ENCODE measurements around the gene COMMD1.
"Not testable (repeated sequence)": the region's sequence is repeated elsewhere in the genome, so short reads cannot be mapped to it uniquely, and the experiment has no call there.

COMMD1 gene

GRCh38 chr2:61905372-61906185, at the start of gene COMMD1:
COMMD1 (plus strand) TSS chr2:61905674; CDS start chr2:61905679, 5 bp downstream.
- peak; percentile 88 for DNase-seq (ENCODE audit: low spot score)

- DNase-seq (ENCODE audit: low spot score) = no peak
Observed at GRCh38 chr2:61857224-61857623, 48.2 kb upstream of the COMMD1 start.

- no peak for DNase-seq (ENCODE audit: low spot score)
Observed at GRCh38 chr2:61862085-61862484, 43.4 kb upstream of the COMMD1 start.

- not testable (repeated sequence) for DNase-seq (ENCODE audit: low spot score)
Observed at GRCh38 chr2:61866482-61867089, 38.9 kb upstream of the COMMD1 start.

DNA sequence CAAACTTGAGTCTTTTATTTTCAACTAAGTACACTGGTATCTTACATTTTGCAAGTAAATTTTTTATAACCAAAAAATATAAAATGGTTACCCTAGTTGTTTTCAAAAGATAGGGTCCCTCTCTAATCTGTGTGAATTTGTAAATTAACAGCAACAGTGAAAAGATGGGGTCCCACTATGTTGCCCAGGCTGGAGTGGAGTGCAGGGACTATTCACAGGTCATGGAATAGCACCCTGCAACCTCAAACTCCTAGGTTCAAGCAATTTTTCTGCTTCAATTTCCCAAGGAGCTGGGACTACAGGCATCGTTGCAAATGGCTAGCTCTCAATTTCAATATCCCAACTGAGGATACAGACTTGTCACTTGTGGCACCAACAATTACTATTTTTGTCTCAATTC, 29.1 kb upstream of the COMMD1 start:
- no peak for DNase-seq (ENCODE audit: low spot score)

GRCh38 chr2:61877571-61878245, 27.8 kb upstream of the COMMD1 start:
- no peak for DNase-seq (ENCODE audit: low spot score)

DNA sequence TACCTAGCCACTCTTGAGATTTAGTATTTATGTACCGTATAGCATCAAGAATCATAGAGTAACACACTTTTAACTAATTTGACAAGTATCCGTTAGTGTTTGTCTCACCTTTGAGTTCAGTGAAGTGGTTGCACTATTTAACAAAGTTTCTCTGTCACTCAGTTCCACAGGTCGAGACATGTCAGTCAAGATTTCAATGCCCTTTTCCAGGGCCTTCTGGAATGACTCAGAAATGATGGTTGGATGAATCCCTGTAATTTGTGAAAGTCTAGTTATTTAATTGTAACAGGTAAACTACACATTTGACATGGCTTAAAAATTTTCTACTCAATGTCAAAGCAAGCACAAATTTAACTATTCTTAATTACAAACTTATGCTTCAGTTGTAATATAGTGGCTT, 26.7 kb upstream of the COMMD1 start:
- DNase-seq (ENCODE audit: low spot score) = no peak

GRCh38 chr2:61879351-61879750, 26.1 kb upstream of the COMMD1 start:
- DNase-seq (ENCODE audit: low spot score) = not testable (repeated sequence)

DNA sequence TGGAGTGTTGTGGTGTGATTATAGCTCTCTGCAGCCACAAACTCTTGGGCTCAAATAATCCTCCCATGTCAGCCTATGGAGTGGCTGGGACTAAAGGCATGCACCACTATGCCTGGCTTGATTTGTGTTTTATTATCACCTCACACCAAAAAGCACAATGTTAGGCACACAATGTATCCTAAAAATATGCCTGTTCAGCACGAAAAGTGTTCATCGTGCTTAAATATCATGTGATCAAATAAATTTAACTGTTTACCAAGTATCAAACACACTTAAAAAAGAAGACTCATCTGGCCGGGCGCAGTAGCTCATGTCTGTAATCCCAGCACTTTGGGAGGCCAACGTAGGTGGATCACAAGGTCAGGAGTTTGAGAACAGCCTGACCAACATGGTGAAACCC, 22.6 kb upstream of the COMMD1 start:
- DNase-seq (ENCODE audit: low spot score) = no peak

- DNase-seq (ENCODE audit: low spot score) = no peak
Observed at GRCh38 chr2:61885896-61886603, 19.4 kb upstream of the COMMD1 start.

- DNase-seq (ENCODE audit: low spot score) = peak; percentile 57
Observed at GRCh38 chr2:61887717-61888266, 17.7 kb upstream of the COMMD1 start.

- DNase-seq (ENCODE audit: low spot score) = peak; percentile 92
Observed at GRCh38 chr2:61888267-61889055, 17.0 kb upstream of the COMMD1 start, which contains the start of gene CCT4. CCT4 (minus strand) TSS chr2:61888656; CDS start chr2:61888507, 149 bp downstream.

GRCh38 chr2:61898810-61899209, 6.7 kb upstream of the COMMD1 start:
- peak; percentile 23 for DNase-seq (ENCODE audit: low spot score)

- DNase-seq (ENCODE audit: low spot score) = no peak
Observed at GRCh38 chr2:61900281-61900680, 5.2 kb upstream of the COMMD1 start.

GRCh38 chr2:61906186-61906470, 654 bp downstream of the COMMD1 start:
- DNase-seq (ENCODE audit: low spot score) = no peak

DNA sequence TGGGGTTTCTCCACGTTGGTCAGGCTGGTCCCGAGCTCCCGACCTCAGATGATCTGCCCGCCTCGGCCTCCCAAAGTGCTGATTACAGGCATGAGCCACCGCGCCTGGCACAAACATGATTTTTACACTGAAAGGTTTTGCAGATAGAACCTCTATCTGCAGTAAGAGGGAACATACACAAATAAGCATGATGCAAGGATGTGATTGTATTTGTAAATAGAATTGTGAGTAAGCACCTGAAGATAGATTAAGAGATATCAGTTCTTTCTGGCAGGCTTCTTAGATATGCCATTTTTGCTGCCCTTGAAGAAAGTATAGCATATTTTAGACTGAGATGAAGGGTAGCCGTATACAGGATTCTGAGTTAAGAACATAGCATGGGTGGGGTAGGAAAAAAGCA, 3.6 kb downstream of the COMMD1 start:
- no peak for DNase-seq (ENCODE audit: low spot score)

DNA sequence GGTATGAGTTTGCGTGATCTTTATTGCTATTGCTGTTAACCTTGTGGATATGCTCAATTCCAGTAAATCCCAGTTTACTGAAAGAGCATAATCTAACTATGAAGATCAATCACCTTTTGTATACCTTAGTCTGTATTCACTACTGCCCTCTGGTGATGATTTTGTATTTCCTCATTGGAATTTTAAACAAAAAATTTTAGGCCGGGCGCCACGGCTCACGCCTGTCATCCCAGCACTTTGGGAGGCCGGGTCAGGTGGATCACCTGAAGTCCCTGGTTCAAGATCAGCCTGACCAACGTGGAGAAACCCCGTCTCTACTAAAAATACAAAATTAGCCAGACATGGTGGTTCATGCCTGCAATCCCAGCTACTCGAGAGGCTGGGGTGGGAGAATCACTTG, 5.1 kb downstream of the COMMD1 start:
- no peak for DNase-seq (ENCODE audit: low spot score)

DNA sequence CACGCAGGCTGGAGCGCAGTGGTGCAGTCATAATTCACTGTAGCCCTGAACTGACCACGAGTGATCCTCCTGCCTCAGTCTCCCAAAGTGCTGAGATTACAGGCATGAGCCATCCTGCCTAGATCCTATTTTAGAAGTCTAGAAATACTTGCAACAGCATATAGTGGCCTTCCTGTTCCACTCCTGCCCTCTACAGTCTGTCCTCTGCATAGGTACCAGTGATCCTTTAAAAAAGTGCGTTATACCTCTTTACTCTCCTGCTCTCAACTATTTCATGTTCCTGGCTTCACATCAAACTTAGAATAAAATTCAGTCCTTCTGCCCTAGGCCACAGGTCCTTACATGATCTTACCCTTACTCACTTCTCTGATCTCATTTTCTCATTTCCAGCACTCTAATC, 6.0 kb downstream of the COMMD1 start:
- no peak for DNase-seq (ENCODE audit: low spot score)

DNA sequence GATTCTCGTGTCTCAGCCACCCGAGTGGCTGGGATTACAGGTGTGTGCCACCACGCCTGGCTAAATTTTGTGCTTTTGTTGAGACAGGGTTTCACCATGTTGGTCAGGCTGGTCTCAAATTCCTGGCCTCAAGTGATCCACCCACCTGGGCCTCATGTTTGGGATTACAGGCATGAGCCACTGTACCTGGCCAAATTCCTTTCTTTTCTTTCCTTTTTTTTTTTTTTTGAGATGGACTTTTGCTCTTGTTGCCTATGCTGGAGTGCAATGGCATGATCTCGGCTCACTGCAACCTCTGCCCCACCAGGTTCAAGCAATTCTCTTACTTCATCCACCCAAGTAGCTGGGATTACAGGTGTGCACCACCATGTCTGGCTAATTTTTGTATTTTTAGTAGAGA, 9.3 kb downstream of the COMMD1 start:
- DNase-seq (ENCODE audit: low spot score) = not testable (repeated sequence)

GRCh38 chr2:61920548-61920947, 15.1 kb downstream of the COMMD1 start:
- no peak for DNase-seq (ENCODE audit: low spot score)

- DNase-seq (ENCODE audit: low spot score) = no peak
Observed at GRCh38 chr2:61922714-61923113, 17.2 kb downstream of the COMMD1 start.

All from AG20443 (cell line).